Brain microvascular endothelial cell (primary cell): ENCODE measurements around the gene RABGAP1.

Source experiments
- DNase-seq: peaks from one replicate; pipeline ENCODE4 v3.0.0-alpha.2; 2020
- H3K27ac ChIP-seq: fragments of 250-450 bp; sonication (Bioruptor Pico); 2 replicates; pipeline ENCODE4 v1.5.1; 2020; ENCODE audit warnings: mild to moderate bottlenecking, moderate library complexity
- H3K27me3 ChIP-seq: fragments of 250-450 bp; sonication (Bioruptor Pico); replicated peaks from 2 replicates; pipeline ENCODE4 v1.5.1; 2020; ENCODE audit warnings: mild to moderate bottlenecking
- H3K36me3 ChIP-seq: fragments of 250-450 bp; sonication (Bioruptor Pico); replicated peaks from 2 replicates; pipeline ENCODE4 v1.5.1; 2020; ENCODE audit warnings: mild to moderate bottlenecking
- H3K4me3 ChIP-seq: 2 replicates; pipeline ENCODE4 v1.5.1; 2011; ENCODE audit warnings: low read depth, mild to moderate bottlenecking, control low read depth, low read length, moderate library complexity
- in situ Hi-C: cut with HindIII; loops from 2 replicates; pipeline ENCODE4 v1.10.0; 2017; ENCODE audit warnings: low sequenced_read_pairs, low pct_ligation_motif_present
- TF ChIP-seq, protein P1 (sequence below): IDR thresholded peaks from 2 replicates; pipeline ENCODE4 v1.5.1; 2011; ENCODE audit warnings: low read depth, mild to moderate bottlenecking, moderate library complexity, low read length, control low read depth, inconsistent platforms; ENCODE audit errors: missing control alignments

RABGAP1 gene

DNA sequence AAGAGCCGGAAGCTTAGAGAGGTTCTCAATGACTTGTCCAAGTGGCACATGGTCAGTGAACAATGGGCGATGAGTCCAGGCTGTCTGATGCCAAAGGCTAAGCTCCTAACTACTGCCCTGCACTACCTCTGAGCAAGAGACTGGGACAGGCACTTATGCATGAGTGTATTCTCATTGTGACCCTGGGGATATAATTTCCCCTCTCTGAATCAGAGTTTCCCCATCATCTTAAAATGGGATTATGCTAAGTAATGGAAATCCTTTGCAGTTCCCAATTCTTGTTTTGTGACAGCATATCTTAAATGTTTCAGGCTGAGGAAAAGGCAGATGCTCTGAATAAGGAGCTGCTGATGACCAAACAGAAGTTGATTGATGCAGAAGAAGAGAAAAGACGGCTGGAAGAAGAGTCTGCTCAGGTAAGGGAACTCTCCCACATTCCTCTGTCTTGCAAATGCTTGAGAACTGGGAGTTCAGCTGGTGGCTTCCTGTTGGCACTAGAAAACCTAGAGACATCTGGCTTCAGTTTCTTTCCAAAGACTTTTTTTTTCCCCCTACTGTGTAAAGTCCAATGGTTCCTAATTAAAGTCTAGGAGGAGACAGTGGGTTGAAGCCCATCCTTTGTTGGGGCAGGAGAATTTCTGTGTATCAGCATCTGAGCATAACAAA lies 156.7 kb downstream of the RABGAP1 start:
- no peak overlapping the region for H3K27ac ChIP-seq
- TF ChIP-seq, protein P1, sequence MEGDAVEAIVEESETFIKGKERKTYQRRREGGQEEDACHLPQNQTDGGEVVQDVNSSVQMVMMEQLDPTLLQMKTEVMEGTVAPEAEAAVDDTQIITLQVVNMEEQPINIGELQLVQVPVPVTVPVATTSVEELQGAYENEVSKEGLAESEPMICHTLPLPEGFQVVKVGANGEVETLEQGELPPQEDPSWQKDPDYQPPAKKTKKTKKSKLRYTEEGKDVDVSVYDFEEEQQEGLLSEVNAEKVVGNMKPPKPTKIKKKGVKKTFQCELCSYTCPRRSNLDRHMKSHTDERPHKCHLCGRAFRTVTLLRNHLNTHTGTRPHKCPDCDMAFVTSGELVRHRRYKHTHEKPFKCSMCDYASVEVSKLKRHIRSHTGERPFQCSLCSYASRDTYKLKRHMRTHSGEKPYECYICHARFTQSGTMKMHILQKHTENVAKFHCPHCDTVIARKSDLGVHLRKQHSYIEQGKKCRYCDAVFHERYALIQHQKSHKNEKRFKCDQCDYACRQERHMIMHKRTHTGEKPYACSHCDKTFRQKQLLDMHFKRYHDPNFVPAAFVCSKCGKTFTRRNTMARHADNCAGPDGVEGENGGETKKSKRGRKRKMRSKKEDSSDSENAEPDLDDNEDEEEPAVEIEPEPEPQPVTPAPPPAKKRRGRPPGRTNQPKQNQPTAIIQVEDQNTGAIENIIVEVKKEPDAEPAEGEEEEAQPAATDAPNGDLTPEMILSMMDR = no peak
- no peaks in the 10 kb centered on the region for H3K27me3 ChIP-seq
- peaks cover 35% of the 10 kb centered on the region for H3K36me3 ChIP-seq
- in situ Hi-C loops = no loop called here
- no peak for DNase-seq
- H3K4me3 ChIP-seq = no peak overlapping the region

DNA sequence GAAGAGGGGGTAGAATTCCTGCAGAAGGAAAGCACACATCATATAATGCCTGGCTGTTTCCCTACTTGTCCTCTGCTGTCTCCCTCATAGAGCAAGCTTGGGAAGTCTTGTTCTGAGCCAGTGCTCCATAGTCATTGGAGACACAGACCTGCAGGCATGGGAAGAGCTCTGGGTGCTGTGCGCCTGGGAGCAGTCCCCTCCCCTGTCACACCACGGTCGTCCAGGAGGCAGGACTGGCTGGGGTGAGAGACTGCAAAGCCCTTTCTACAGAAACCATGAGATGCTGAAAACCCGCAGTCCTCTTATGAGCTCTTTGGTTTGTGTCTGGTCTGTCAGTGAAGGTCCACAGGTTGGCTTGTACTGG lies 157.3 kb downstream of the RABGAP1 start:
- TF ChIP-seq, protein P1 = no peak
- H3K36me3 ChIP-seq = peaks cover 36% of the 10 kb centered on the region
- no peak for DNase-seq
- no peak overlapping the region for H3K27ac ChIP-seq
- no peak overlapping the region for H3K4me3 ChIP-seq
- no peaks in the 10 kb centered on the region for H3K27me3 ChIP-seq
- in situ Hi-C loops = no loop called here

DNA sequence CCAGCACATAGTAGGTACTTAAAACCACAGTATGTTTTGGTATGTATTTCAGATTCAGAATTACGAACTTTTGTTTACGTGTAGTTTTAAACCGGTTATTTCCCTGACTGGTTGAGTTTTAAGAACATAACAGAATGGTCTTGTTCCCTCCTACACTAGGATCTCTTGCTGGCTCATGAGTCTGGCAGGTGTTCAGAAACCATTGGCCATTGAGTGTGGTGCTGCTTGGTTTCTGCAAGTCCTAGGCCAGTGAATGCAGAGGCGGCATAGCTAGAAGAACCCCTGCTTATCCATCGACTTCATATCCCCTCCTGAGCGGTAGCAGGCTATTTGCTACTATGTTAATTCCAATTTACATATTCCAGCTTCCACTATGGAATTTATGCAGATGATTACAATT lies 158.2 kb downstream of the RABGAP1 start:
- DNase-seq = no peak
- H3K27ac ChIP-seq = no peak overlapping the region
- no peak overlapping the region for H3K4me3 ChIP-seq
- H3K27me3 ChIP-seq = no peaks in the 10 kb centered on the region
- peaks cover 34% of the 10 kb centered on the region for H3K36me3 ChIP-seq
- TF ChIP-seq, protein P1 = no peak
- in situ Hi-C loops = no loop called here

DNA sequence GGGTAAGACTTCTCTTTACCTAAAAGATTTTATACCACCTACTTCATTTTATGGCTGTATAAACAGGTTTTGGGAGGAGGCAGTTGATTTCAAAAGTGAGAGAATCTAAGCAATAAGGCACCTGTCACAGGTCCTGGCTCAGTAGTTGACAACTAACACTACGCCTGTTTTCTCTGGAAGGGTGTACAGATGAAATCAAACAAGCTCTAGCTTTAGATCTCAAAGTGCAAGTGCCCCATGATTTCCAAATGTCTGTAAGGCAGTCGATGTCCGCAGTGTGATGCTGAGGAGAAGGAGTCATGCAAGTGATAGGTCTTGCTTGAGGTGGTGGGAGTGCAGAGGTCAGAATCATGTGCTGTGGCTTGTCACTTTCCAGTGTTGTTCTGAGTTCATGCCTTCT lies 158.7 kb downstream of the RABGAP1 start:
- no peak overlapping the region for H3K27ac ChIP-seq
- H3K36me3 ChIP-seq = peaks cover 33% of the 10 kb centered on the region
- H3K27me3 ChIP-seq = no peaks in the 10 kb centered on the region
- TF ChIP-seq, protein P1 = no peak
- H3K4me3 ChIP-seq = no peak overlapping the region
- DNase-seq = no peak
- in situ Hi-C loops = no loop called here

DNA sequence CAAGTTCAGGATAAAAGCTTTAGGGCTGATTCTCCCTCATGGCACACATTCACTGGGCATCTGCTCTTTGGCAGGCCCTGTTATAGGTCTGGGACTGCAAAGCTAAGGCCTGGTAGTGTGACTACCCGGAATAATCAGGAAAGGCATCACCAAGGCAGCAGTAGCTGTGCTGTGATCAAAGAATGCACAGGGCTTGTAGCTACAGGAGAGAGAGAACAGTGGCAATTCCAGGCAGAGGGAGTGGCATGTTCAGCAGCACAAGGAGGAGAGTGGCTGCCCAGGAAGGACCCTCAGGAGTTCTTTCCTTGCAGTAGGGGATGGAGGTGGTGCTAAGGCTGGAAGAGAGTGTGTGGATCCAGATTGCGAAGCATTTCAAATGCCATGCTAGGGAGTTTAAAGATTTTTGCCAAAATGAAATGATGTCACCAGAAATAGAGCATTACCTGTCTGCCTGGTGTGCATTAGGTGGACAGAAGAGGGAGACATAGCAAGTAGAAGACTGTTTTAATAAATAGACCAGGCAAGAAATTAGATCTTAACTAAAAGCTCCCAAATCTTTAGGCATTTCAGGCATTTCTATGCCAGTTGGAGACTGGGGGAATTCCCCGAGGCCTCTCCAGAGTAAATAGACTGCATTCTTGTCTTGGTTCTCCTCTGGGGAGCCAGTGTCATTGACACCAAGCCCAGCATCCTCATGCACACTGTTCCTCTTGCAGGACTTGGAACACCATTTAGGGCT lies 161.7 kb downstream of the RABGAP1 start:
- Histone ChIP-seq H3K27me3 (no peaks in the 10 kb centered on the region), H3K36me3 (peaks cover 30% of the 10 kb centered on the region), H3K27ac (no peak overlapping the region), H3K4me3 (no peak overlapping the region)
- TF ChIP-seq, protein P1 = peak; percentile 43
- peak; percentile 12 for DNase-seq
- in situ Hi-C loops = loop anchor here (25.0 kb wide), 1 partner anchor 235 kb away; no protein-coding TSS in a partner anchor

DNA sequence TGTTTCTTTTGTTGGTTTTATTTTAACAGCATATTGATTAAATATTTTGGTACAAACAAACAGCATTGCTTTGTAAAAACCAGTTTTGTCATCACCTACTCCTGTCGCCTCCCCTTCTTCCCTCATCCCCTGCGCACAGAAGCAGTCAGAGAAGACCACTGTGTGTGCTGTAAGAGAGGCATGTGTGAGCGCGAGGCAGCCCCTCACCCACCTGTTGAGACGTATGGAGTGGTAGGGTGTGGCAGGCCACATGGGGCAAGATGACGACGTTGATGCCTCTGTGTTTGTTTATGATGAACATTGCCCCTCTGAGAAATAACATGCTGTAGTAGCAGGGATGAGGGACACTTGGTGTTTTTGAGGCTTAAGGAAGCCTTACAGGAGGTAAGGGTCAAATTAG lies 164.0 kb downstream of the RABGAP1 start:
- Histone ChIP-seq H3K4me3 (no peak overlapping the region), H3K36me3 (peaks cover 19% of the 10 kb centered on the region), H3K27ac (no peak overlapping the region), H3K27me3 (no peaks in the 10 kb centered on the region)
- in situ Hi-C loops = loop anchor here (25.0 kb wide), 1 partner anchor 232 kb away; no protein-coding TSS in a partner anchor
- TF ChIP-seq, protein P1 = no peak
- DNase-seq = no peak
